HEK293 (cell line): ENCODE results near the gene TFB2M.

Experiments used
- CTCF ChIA-PET: fragments of 350-600 bp; formaldehyde crosslinking; extraction: SDS; loops from one replicate; lab custom pipeline; 2021; ENCODE audit warnings: antibody characterized with exemption; lab: Yijun Ruan, JAX
- POLR2A ChIA-PET: fragments of 300-600 bp; formaldehyde crosslinking; extraction: SDS; loops from one replicate; lab custom pipeline; 2020; ENCODE audit warnings: antibody characterized with exemption, inconsistent platforms; lab: Yijun Ruan, JAX
- H3K27ac ChIP-seq: fragments of 200-500 bp; sonication (Bioruptor generic); 2 replicates; pipeline ENCODE4 v1.5.1; 2014; ENCODE audit warnings: low read depth, low read length, control low read depth, inconsistent platforms; ENCODE audit errors: extremely low read depth
- H3K36me3 ChIP-seq, 2 experiments: fragments of 200-500 bp in 1 of 2; sonication (Bioruptor generic) in 1 of 2; 1 replicate in 1 of 2; 2 replicates in 1 of 2; pipeline ENCODE4 v1.5.1; 2014 to 2017; ENCODE audit warnings: inconsistent platforms in 2 of 2, low read length in 2 of 2; ENCODE audit not compliant: control insufficient read depth in 2 of 2, insufficient read depth in 1 of 2
- H3K4me1 ChIP-seq: fragments of 200-500 bp; sonication (Bioruptor generic); 2 replicates; pipeline ENCODE4 v1.5.1; 2014; ENCODE audit warnings: mild to moderate bottlenecking, low read length, inconsistent platforms; ENCODE audit not compliant: control insufficient read depth, insufficient read depth
- H3K4me3 ChIP-seq: 2 replicates; pipeline ENCODE4 v1.5.1; 2011; ENCODE audit warnings: low read depth, mild to moderate bottlenecking, control low read depth, low read length, moderate library complexity
- H3K9me3 ChIP-seq: fragments of 200-500 bp; sonication (Bioruptor generic); 2 replicates; pipeline ENCODE4 v1.5.1; 2014; ENCODE audit warnings: low read depth, low read length, inconsistent platforms; ENCODE audit not compliant: control insufficient read depth, insufficient read depth
- KLF8 ChIP-seq: fragments of 450-650 bp; formaldehyde crosslinking; IDR thresholded peaks from 2 replicates; pipeline ENCODE4 v1.5.1; 2016; ENCODE audit warnings: missing biosample characterization, missing genetic modification characterization
- TCF7L2 ChIP-seq: IDR thresholded peaks from 2 replicates; pipeline ENCODE4 v1.6.1; 2011; ENCODE audit warnings: low read depth, mild to moderate bottlenecking, inconsistent platforms, low read length, moderate library complexity, borderline replicate concordance
- TRIM28 ChIP-seq: IDR thresholded peaks from 2 replicates; pipeline ENCODE4 v1.6.1; 2011; ENCODE audit warnings: low read length, control low read depth, borderline replicate concordance
- ZBTB17 ChIP-seq: fragments of 450-650 bp; formaldehyde crosslinking; IDR thresholded peaks from 2 replicates; pipeline ENCODE4 v1.5.1; 2016; ENCODE audit warnings: missing biosample characterization, missing genetic modification characterization
- ZFP41 ChIP-seq: fragments of 450-650 bp; formaldehyde crosslinking; IDR thresholded peaks from 2 replicates; pipeline ENCODE4 v1.5.1; 2016; ENCODE audit warnings: missing biosample characterization, missing genetic modification characterization, borderline replicate concordance
- ZNF10 ChIP-seq: fragments of 450-650 bp; formaldehyde crosslinking; IDR thresholded peaks from 2 replicates; pipeline ENCODE4 v1.5.1; 2017; ENCODE audit warnings: missing biosample characterization, missing genetic modification characterization
- ZNF138 ChIP-seq: fragments of 450-650 bp; formaldehyde crosslinking; IDR thresholded peaks from 2 replicates; pipeline ENCODE4 v1.5.1; 2016; ENCODE audit warnings: missing biosample characterization, missing genetic modification characterization, borderline replicate concordance
- ZNF311 ChIP-seq: fragments of 450-650 bp; formaldehyde crosslinking; IDR thresholded peaks from 2 replicates; pipeline ENCODE4 v1.5.1; 2017; ENCODE audit warnings: missing biosample characterization, missing genetic modification characterization, borderline replicate concordance
- ZNF404 ChIP-seq: fragments of 450-650 bp; formaldehyde crosslinking; IDR thresholded peaks from 2 replicates; pipeline ENCODE4 v1.5.1; 2017; ENCODE audit warnings: missing biosample characterization, missing genetic modification characterization
- ZNF529 ChIP-seq: fragments of 450-650 bp; formaldehyde crosslinking; IDR thresholded peaks from 2 replicates; pipeline ENCODE4 v1.5.1; 2017; ENCODE audit warnings: missing genetic modification characterization, missing biosample characterization; ENCODE audit not compliant: insufficient replicate concordance
- ZNF530 ChIP-seq: fragments of 450-650 bp; formaldehyde crosslinking; IDR thresholded peaks from 2 replicates; pipeline ENCODE4 v1.5.1; 2016; ENCODE audit warnings: low read depth, missing biosample characterization, missing genetic modification characterization
- ZNF549 ChIP-seq: fragments of 450-650 bp; IDR thresholded peaks from 2 replicates; pipeline ENCODE4 v1.5.1; 2018; ENCODE audit warnings: missing biosample characterization, missing genetic modification characterization, mild to moderate bottlenecking, inconsistent platforms, moderate library complexity
- ZNF610 ChIP-seq: fragments of 450-650 bp; formaldehyde crosslinking; IDR thresholded peaks from 2 replicates; pipeline ENCODE4 v1.5.1; 2016; ENCODE audit warnings: missing biosample characterization, missing genetic modification characterization, borderline replicate concordance
- ZNF623 ChIP-seq: fragments of 450-650 bp; formaldehyde crosslinking; IDR thresholded peaks from 2 replicates; pipeline ENCODE4 v1.5.1; 2016; ENCODE audit warnings: missing biosample characterization, missing genetic modification characterization
- ZNF626 ChIP-seq: fragments of 450-650 bp; sonication (Bioruptor Pico); formaldehyde crosslinking; IDR thresholded peaks from 2 replicates; pipeline ENCODE4 v1.5.1; 2018; ENCODE audit warnings: missing biosample characterization, missing genetic modification characterization, inconsistent platforms
- ZNF654 ChIP-seq: fragments of 450-650 bp; formaldehyde crosslinking; IDR thresholded peaks from 2 replicates; pipeline ENCODE4 v1.5.1; 2016; ENCODE audit warnings: low read depth, missing biosample characterization, missing genetic modification characterization
- ZNF776 ChIP-seq: fragments of 450-650 bp; formaldehyde crosslinking; IDR thresholded peaks from 2 replicates; pipeline ENCODE4 v1.5.0; 2017; ENCODE audit warnings: missing biosample characterization, missing genetic modification characterization, borderline replicate concordance
- ZNF843 ChIP-seq: fragments of 450-650 bp; formaldehyde crosslinking; IDR thresholded peaks from 2 replicates; pipeline ENCODE4 v1.5.1; 2016; ENCODE audit warnings: missing biosample characterization, missing genetic modification characterization
- TF ChIP-seq, protein P1 (sequence below): fragments of 450-650 bp; formaldehyde crosslinking; conservative IDR thresholded peaks from 2 replicates; pipeline ENCODE4 v1.5.1; 2016; ENCODE audit warnings: low read depth, missing biosample characterization, missing genetic modification characterization
- TF ChIP-seq, protein P2 (sequence below): fragments of 450-650 bp; formaldehyde crosslinking; IDR thresholded peaks from 2 replicates; pipeline ENCODE4 v1.5.1; 2016; ENCODE audit warnings: missing biosample characterization, missing genetic modification characterization
- TF ChIP-seq, protein P3 (sequence below): fragments of 450-650 bp; formaldehyde crosslinking; IDR thresholded peaks from 2 replicates; pipeline ENCODE4 v1.5.1; 2016; ENCODE audit warnings: missing biosample characterization, missing genetic modification characterization, low read depth
- TF ChIP-seq, protein P4 (sequence below): fragments of 450-650 bp; formaldehyde crosslinking; IDR thresholded peaks from 2 replicates; pipeline ENCODE4 v1.5.1; 2017; ENCODE audit warnings: missing biosample characterization, missing genetic modification characterization
- TF ChIP-seq, protein P5 (sequence below): fragments of 450-650 bp; formaldehyde crosslinking; IDR thresholded peaks from 2 replicates; pipeline ENCODE4 v1.5.1; 2017; ENCODE audit warnings: missing biosample characterization, missing genetic modification characterization
- TF ChIP-seq, protein P6 (sequence below): fragments of 450-650 bp; formaldehyde crosslinking; IDR thresholded peaks from 2 replicates; pipeline ENCODE4 v1.5.1; 2016; ENCODE audit warnings: missing biosample characterization, missing genetic modification characterization

TFB2M gene

DNA sequence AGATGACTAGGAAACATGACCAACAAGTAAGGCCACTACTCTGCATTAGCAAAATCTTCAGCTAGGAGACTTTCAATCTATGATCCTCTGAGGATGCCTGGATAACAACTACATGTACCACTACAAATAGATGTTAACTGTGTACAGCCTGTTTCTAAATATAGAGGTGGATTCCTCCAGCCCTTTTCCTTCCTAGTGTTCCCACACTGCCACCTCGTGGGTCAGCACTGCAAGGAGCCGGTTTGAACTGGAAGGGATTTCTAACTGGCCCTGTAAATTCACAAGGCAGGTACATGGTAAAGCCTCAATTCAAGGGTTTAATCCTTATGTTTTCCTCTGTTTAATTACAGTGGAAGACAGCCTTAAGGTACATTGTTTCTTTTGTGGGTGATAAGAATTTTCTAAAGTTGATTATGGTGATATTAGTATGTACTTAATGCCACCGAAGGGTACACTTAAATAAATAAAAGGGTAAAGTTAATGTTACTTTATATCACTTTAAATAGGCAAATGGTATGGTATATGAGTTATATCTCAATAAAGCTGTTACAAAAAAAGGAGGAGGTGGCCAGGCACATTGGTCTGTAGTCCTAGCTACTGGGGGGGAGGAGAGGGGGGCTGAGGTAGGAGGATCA, 73.3 kb downstream of the TFB2M start (continued):
- TF ChIP-seq, protein P1, sequence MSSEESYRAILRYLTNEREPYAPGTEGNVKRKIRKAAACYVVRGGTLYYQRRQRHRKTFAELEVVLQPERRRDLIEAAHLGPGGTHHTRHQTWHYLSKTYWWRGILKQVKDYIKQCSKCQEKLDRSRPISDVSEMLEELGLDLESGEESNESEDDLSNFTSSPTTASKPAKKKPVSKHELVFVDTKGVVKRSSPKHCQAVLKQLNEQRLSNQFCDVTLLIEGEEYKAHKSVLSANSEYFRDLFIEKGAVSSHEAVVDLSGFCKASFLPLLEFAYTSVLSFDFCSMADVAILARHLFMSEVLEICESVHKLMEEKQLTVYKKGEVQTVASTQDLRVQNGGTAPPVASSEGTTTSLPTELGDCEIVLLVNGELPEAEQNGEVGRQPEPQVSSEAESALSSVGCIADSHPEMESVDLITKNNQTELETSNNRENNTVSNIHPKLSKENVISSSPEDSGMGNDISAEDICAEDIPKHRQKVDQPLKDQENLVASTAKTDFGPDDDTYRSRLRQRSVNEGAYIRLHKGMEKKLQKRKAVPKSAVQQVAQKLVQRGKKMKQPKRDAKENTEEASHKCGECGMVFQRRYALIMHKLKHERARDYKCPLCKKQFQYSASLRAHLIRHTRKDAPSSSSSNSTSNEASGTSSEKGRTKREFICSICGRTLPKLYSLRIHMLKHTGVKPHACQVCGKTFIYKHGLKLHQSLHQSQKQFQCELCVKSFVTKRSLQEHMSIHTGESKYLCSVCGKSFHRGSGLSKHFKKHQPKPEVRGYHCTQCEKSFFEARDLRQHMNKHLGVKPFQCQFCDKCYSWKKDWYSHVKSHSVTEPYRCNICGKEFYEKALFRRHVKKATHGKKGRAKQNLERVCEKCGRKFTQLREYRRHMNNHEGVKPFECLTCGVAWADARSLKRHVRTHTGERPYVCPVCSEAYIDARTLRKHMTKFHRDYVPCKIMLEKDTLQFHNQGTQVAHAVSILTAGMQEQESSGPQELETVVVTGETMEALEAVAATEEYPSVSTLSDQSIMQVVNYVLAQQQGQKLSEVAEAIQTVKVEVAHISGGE (tag by site-specific recombination): no peak
- no peak for TF ChIP-seq ZNF10 (tag by site-specific recombination)
- TF ChIP-seq ZNF311 (tag by site-specific recombination): no peak
- TF ChIP-seq, protein P2, sequence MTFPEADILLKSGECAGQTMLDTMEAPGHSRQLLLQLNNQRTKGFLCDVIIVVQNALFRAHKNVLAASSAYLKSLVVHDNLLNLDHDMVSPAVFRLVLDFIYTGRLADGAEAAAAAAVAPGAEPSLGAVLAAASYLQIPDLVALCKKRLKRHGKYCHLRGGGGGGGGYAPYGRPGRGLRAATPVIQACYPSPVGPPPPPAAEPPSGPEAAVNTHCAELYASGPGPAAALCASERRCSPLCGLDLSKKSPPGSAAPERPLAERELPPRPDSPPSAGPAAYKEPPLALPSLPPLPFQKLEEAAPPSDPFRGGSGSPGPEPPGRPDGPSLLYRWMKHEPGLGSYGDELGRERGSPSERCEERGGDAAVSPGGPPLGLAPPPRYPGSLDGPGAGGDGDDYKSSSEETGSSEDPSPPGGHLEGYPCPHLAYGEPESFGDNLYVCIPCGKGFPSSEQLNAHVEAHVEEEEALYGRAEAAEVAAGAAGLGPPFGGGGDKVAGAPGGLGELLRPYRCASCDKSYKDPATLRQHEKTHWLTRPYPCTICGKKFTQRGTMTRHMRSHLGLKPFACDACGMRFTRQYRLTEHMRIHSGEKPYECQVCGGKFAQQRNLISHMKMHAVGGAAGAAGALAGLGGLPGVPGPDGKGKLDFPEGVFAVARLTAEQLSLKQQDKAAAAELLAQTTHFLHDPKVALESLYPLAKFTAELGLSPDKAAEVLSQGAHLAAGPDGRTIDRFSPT: no peak
- no peak for TF ChIP-seq ZNF843 (tag by site-specific recombination)

DNA sequence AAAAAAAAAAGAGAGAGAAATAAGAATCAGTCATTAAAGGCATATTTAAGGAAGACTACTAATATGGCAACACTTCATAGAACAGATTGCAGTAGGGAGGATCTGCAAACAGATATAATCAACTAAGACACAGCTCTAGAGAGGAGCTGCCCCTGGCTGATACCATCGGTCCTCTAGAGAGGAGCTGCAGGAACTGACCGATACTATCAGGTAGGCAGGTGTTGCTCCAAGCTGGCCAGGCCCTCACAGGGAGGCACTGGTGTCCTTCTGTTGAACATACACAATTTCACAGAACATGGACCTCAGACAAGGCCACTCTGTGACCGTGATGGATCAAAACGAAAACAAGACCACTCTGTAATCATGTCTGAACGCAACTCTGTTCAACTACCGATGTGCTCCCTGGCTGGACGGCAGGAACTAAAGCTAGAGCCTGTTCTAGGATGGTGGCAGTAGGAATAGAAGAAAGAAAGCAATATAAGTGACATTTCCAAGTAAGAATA, 74.5 kb downstream of the TFB2M start:
- H3K27ac ChIP-seq: no peak overlapping the region
- CTCF ChIA-PET: interaction anchor here (0.6 kb wide), 1 partner anchor 1399 kb away, joined by 5 read pairs; no protein-coding TSS in a partner anchor
- no peaks in the 10 kb centered on the region for H3K4me1 ChIP-seq
- no peaks in the 10 kb centered on the region for H3K9me3 ChIP-seq
- POLR2A ChIA-PET: no interaction called here
- no peaks in the 10 kb centered on the region for H3K36me3 ChIP-seq
- H3K4me3 ChIP-seq: no peak overlapping the region
- no peak for TF ChIP-seq ZNF138 (tag by site-specific recombination)
- no peak for TF ChIP-seq ZNF404 (tag by site-specific recombination)
- no peak for TF ChIP-seq ZFP41 (tag by site-specific recombination)
- no peak for TF ChIP-seq ZBTB17 (tag by site-specific recombination)
- TF ChIP-seq, protein P3, sequence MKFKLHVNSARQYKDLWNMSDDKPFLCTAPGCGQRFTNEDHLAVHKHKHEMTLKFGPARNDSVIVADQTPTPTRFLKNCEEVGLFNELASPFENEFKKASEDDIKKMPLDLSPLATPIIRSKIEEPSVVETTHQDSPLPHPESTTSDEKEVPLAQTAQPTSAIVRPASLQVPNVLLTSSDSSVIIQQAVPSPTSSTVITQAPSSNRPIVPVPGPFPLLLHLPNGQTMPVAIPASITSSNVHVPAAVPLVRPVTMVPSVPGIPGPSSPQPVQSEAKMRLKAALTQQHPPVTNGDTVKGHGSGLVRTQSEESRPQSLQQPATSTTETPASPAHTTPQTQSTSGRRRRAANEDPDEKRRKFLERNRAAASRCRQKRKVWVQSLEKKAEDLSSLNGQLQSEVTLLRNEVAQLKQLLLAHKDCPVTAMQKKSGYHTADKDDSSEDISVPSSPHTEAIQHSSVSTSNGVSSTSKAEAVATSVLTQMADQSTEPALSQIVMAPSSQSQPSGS (tag by site-specific recombination): no peak
- TF ChIP-seq ZNF530 (tag by site-specific recombination): no peak
- TF ChIP-seq ZNF654 (tag by site-specific recombination): no peak
- TF ChIP-seq ZNF623 (tag by site-specific recombination): no peak
- TF ChIP-seq ZNF529 (tag by site-specific recombination): no peak
- TF ChIP-seq, protein P4, sequence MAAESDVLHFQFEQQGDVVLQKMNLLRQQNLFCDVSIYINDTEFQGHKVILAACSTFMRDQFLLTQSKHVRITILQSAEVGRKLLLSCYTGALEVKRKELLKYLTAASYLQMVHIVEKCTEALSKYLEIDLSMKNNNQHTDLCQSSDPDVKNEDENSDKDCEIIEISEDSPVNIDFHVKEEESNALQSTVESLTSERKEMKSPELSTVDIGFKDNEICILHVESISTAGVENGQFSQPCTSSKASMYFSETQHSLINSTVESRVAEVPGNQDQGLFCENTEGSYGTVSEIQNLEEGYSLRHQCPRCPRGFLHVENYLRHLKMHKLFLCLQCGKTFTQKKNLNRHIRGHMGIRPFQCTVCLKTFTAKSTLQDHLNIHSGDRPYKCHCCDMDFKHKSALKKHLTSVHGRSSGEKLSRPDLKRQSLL (tag by site-specific recombination): no peak
- TF ChIP-seq, protein P5, sequence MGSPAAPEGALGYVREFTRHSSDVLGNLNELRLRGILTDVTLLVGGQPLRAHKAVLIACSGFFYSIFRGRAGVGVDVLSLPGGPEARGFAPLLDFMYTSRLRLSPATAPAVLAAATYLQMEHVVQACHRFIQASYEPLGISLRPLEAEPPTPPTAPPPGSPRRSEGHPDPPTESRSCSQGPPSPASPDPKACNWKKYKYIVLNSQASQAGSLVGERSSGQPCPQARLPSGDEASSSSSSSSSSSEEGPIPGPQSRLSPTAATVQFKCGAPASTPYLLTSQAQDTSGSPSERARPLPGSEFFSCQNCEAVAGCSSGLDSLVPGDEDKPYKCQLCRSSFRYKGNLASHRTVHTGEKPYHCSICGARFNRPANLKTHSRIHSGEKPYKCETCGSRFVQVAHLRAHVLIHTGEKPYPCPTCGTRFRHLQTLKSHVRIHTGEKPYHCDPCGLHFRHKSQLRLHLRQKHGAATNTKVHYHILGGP: no peak
- no peak for TF ChIP-seq TCF7L2
- TF ChIP-seq KLF8 (tag by site-specific recombination): no peak
- no peak for TF ChIP-seq ZNF549 (tag by site-specific recombination)
- no peak for TF ChIP-seq TRIM28
- TF ChIP-seq ZNF776 (tag by site-specific recombination): no peak
- TF ChIP-seq, protein P6, sequence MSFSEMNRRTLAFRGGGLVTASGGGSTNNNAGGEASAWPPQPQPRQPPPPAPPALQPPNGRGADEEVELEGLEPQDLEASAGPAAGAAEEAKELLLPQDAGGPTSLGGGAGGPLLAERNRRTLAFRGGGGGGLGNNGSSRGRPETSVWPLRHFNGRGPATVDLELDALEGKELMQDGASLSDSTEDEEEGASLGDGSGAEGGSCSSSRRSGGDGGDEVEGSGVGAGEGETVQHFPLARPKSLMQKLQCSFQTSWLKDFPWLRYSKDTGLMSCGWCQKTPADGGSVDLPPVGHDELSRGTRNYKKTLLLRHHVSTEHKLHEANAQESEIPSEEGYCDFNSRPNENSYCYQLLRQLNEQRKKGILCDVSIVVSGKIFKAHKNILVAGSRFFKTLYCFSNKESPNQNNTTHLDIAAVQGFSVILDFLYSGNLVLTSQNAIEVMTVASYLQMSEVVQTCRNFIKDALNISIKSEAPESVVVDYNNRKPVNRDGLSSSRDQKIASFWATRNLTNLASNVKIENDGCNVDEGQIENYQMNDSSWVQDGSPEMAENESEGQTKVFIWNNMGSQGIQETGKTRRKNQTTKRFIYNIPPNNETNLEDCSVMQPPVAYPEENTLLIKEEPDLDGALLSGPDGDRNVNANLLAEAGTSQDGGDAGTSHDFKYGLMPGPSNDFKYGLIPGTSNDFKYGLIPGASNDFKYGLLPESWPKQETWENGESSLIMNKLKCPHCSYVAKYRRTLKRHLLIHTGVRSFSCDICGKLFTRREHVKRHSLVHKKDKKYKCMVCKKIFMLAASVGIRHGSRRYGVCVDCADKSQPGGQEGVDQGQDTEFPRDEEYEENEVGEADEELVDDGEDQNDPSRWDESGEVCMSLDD: no peak
- TF ChIP-seq ZNF610 (tag by site-specific recombination): no peak
- no peak for TF ChIP-seq ZNF626
